HuH-7 (cell line): ENCODE data around the gene ITGAL.

Source experiments
- DNase-seq: peaks from one replicate; pipeline ENCODE4 v3.0.0; 2011; ENCODE audit warnings: low spot score

Gene ITGAL

DNA sequence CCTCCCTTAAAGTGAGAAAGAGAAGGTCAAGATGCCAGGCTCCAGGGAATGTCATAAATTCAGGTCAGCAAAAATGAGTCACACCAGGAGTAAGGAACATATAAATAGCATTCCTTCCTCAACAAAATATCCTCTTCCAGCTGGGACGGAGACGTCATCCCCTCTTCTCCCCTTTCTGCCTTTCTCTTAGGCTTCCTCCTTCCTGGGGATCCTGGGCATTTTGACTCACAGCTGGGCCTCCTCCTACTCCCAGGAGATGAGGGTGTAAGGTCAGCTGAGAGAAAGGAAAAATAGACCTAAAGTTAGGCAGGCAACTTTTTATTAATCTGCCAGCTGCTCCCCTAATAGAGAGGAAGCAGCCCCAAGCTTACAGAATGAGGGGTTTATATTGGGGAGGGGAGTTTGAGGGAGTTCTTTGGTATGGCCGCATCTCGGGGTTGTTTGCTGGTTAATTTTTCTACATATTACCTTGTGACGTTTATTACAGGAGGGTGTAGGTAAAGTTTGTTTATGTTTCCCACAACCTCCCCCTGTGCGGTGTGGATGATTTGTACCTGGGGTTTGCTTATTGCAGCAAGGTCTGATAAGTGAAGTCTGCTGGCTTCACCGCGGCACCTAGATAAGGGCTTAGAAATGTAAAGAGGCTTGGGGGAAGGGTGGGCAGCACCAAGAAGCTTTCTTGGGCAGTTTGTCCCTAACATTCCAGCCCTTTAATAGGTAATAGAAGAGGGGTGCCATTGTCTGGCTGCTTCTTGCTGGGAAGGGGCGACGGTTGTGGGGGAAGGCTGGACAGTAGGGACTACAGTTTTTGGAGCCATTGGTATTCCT is 69.2 kb downstream of the ITGAL start:
- DNase-seq = no peak

DNA sequence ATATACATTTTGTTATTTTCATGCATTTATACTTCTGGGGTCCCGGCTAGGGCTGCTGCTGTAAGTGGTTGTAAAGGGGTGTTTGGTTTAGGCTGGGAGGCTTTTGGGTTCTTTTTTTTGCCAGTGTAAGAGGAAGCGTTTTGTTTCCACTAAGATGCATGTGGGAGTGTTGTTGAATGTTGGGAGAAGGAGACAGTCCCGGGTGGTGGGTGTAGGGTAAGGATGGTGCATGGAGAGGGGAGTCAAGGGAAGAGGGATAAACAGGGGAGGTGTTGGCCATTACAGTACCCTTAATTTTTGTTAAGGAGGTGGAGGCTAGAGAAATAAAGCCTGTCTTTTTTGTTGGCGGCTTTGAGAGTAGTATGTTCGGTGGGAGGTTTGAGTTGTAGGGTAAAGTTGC is 70.5 kb downstream of the ITGAL start:
- no peak for DNase-seq

GRCh38 chr16:30546115-30546514 is 73.6 kb downstream of the ITGAL start:
- DNase-seq = no peak

GRCh38 chr16:30548416-30549253 is 76.1 kb downstream of the ITGAL start:
- DNase-seq = no peak

- DNase-seq = no peak
Observed at GRCh38 chr16:30551781-30552180, 79.2 kb downstream of the ITGAL start.

DNA sequence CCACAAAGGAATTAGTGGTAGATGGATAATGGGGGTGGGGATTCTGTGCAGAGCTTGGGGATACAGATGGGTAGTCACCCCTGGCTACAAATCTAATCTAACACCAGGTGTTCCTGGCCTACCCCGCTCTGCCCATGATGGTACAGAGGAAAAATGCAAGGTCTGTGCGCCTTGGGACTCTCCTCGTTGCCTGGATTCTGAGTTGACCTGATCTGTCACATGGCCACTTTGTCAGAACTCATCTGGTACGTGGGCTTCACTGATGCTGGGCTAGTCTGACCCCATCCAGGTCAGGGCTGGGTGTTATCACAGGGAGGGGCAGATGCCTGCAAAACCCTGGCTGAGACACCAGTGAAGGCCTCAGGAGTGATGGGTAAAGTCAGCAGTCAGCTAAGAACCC is 80.4 kb downstream of the ITGAL start:
- no peak for DNase-seq

- no peak for DNase-seq
Observed at GRCh38 chr16:30553393-30553899, 80.9 kb downstream of the ITGAL start.

GRCh38 chr16:30554557-30555314 is 82.2 kb downstream of the ITGAL start:
- no peak for DNase-seq

GRCh38 chr16:30555315-30556124 is 83.0 kb downstream of the ITGAL start:
- DNase-seq = no peak

DNA sequence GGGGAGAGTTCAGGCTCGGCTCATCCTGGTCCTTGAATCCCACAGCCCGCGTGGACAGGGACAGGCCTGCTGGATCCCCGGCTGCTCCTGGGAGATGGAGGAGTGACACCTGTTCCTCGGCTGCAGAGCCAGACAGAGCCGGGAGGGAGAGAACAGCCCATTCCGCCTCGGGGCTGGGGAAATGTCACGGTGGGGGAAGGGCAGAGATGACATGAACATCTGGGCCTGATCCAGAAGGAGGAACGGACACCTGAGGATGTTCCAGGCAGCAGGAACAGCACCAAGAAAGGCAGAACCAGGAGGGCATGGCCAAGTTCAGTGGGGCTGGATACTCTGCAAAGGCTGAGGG is 83.6 kb downstream of the ITGAL start:
- DNase-seq = no peak

DNA sequence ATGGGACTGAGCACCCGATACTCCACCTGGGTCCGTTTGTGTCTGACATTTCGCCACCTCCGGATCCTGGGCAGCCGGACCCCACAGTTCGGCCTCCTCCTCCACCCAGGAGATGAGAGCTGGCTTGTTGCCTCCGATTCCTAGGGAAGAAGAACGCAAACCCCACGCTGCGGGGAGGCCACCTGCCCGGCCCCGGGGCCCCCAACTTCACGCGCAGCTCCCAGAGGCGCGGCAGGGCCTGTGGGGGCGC is 85.1 kb downstream of the ITGAL start:
- DNase-seq = no peak

DNA sequence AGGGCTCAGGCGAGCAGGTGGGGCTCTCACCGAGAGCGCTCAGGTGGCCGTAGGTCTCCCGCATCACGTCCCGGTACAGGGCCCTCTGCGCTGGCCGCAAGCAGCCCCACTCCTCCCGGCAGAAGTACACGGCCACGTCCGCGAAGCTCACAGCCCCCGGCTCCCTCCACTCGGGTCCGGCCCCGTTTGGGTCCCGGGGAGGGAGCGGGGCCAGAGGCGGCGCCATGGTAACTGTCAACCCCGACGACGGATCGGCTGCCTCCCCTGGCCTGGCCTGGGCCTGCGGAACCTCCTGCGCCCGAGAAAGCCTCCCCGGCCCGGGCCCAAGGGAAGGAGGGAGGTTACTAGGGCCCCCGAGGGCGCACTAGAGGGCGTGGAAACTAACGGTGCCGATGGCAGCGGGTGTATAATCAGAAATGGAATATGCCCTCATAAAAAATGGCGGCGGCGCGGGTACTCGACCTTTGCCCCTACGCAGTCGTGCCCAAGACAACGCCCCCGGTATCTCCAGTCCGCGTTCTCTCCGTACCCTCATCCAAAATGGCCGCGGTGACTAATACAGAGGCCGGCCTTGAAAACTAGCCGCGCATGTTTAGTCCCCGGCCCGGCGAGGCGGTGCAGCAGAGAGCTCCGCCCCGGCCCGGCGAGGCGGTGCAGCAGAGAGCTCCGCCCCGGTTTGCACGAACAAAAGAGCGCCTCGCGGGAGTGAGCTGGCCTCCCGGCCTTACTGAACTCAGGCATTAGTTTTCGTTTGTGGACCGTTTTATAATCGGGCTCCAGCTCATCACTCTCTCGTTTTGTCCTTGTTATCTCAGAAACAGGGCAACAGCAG is 85.6 kb downstream of the ITGAL start, which contains the start of gene ZNF764:
ZNF764 (minus strand) TSS at position 418 of the 832 bp plus-strand sequence; CDS start at position 226, 192 bp downstream.
- peak; percentile 94 for DNase-seq

GRCh38 chr16:30558789-30559377 is 86.3 kb downstream of the ITGAL start:
- DNase-seq = no peak

DNA sequence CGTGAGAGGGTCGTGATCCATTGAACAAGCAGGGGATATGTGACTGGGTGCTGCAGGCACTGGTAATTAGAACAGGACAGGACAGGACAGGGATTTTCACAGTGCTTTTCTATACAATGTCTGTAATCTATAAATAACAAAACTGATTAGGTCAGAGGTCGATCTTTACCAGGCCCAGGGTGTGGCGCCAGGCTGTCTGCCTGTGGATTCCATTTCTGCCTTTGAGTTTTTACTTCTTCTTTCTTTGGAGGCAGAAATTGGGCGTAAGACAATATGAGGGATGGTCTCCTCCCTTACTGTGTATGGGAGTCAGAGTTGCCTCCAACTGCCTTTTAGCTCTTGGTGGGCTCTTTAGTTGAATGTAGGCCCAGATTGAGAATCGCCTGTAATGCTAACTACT is 87.1 kb downstream of the ITGAL start:
- no peak for DNase-seq

DNA sequence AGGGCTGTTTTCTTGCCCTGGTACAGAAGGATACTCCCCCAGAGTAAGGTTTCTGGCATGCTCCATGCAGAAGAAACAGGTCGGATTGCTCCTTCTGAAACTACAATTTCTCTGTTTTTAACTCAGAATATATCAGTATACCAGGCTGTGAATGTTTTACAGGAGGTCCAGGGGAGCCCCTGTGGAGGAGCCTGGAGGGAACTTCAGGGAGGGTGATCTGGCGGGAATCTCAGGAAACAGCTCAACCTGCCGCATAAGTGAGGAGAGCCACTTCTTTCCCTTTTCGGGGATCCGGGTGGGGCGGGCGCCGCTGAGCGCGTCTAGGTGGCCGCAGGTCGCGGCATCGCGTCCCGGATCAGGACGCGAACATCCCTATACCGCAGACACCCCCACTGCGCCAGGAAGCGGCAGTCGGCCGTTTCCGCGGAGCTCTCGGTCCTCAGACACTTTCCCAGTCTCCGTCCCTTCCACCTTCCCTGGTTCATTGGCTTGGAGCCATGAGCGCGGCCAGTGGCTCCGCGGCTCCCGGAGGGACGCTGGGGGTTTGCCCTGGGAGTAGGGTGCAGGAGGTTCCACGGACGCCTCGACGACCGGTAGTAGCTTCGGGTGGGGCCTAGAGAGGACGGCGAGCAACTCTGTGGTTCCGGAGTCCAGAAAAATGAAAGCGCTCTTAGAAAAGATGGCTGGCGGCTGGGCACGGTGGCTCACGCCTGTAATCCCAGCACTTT is 88.7 kb downstream of the ITGAL start:
- no peak for DNase-seq

GRCh38 chr16:30562021-30562420 is 89.5 kb downstream of the ITGAL start:
- no peak for DNase-seq

DNA sequence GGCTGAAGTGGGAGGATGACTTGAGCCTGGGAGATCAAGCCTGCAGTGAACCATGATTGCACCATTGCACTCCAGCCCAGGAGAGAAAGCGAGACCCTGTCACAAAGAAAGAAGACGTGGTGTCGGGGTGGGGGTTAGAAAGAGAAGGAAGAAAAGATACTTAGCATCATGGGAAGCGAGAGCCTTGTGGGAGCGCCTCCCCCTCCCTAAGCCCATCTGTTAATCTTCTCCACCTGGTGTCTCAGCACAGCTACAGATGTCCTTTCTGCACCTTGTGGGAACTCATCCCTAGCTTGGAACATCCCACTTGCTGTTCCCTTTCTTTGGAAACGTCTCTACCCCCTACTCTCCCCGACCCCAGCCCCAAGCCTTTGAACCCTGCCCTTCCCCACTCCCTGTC is 93.0 kb downstream of the ITGAL start:
- DNase-seq = no peak

GRCh38 chr16:30565984-30566383 is 93.4 kb downstream of the ITGAL start:
- no peak for DNase-seq

- no peak for DNase-seq
Observed at GRCh38 chr16:30566531-30566930, 94.0 kb downstream of the ITGAL start.
